Transverse colon (tissue), 4 donors: ENCODE measurements around the gene ATF6. TPM values are rescaled to one million over a fixed set of nuclear protein-coding genes. Genes with fewer than 3 reads are reported as not detected.

Experiments used
- DNase-seq: peaks from one replicate; pipeline ENCODE4 v3.0.0-alpha.2; 2019
- H3K27ac ChIP-seq, 4 donors: fragments of 200-600 bp; sonication (generic); 2 replicates each; pipeline ENCODE4 v1.5.1; 2016 to 2018; ENCODE audit warnings: inconsistent platforms in 4 of 4
- H3K27me3 ChIP-seq: fragments of 200-600 bp; sonication (generic); 2 replicates; pipeline ENCODE4 v1.5.1; 2017; ENCODE audit warnings: inconsistent platforms
- H3K36me3 ChIP-seq, 4 donors: fragments of 200-600 bp; sonication (generic); 2 replicates each; pipeline ENCODE4 v1.5.1; 2017 to 2019; ENCODE audit warnings: inconsistent platforms in 4 of 4
- H3K4me1 ChIP-seq, 4 donors: fragments of 200-600 bp; sonication (generic); 2 replicates each; pipeline ENCODE4 v1.5.1; 2017 to 2020; ENCODE audit warnings: inconsistent platforms in 4 of 4
- H3K4me3 ChIP-seq, 4 donors: fragments of 200-600 bp; sonication (generic); 1 replicate in 1 of 4; 2 replicates in 3 of 4; pipeline versions ENCODE4 v1.5.1 to v1.6.1; 2017 to 2019; ENCODE audit warnings: inconsistent platforms in 4 of 4
- H3K9me3 ChIP-seq, 2 donors: fragments of 200-600 bp; sonication (generic); 2 replicates each; pipeline ENCODE4 v1.5.1; 2017 to 2019; ENCODE audit warnings: inconsistent platforms in 2 of 2
- CTCF ChIP-seq, 5 experiments: fragments of 200-600 bp in 3 of 5; fragments of 450-650 bp in 2 of 5; sonication (generic) in 3 of 5; IDR thresholded peaks; 1 replicate in 2 of 5; 2 replicates in 3 of 5; pipeline ENCODE4 v1.5.1; 2016 to 2017; ENCODE audit warnings: antibody characterized with exemption in 5 of 5, inconsistent platforms in 3 of 5, mild to moderate bottlenecking in 2 of 5, moderate library complexity in 1 of 5
- EP300 ChIP-seq: sonication (generic); formaldehyde crosslinking; IDR thresholded peaks from one replicate; pipeline ENCODE4 v1.6.1; 2017; ENCODE audit warnings: antibody characterized with exemption, low read depth
- POLR2A ChIP-seq: fragments of 450-650 bp; IDR thresholded peaks from one replicate; pipeline ENCODE4 v1.6.1; 2016; ENCODE audit warnings: antibody characterized with exemption, mild to moderate bottlenecking, moderate library complexity
- POLR2AphosphoS5 ChIP-seq, 3 donors: sonication (generic); formaldehyde crosslinking; IDR thresholded peaks; one replicate each; pipeline ENCODE4 v1.6.1; 2016; ENCODE audit warnings: antibody characterized with exemption in 3 of 3
- WGBS, 2 donors: methylation state at CpG; one replicate each; pipeline ENCODE4 v1.1.5; 2018; ENCODE audit warnings: low coverage in 1 of 2; 5-methylcytosine and 5-hydroxymethylcytosine counted together
- in situ Hi-C, 4 donors: fragments of 200-750 bp; cut with MboI; loops; one replicate each; pipeline versions ENCODE4 v1.15.0 to v1.15.1; 2017; ENCODE audit warnings: low sequenced_read_pairs in 3 of 4, low pct_ligation_motif_present in 1 of 4, low pct_unique_long_range_greater_than_20kb in 1 of 4
- intact Hi-C: fragments of 100-400 bp; cut with DNase I; formaldehyde crosslinking; loops from one replicate; pipeline ENCODE4 v1.15.1; 2023; ENCODE audit warnings: low total_unique reads
- total RNA-seq, 4 donors: library from RNA; depleted of rRNA; stranded (reverse); fragments of >200 nt; gene quantifications; one replicate each; pipeline ENCODE4 v1.1.0, GENCODE V29; 2016

The ATF6 gene
- total RNA-seq, 4 donors from 2014 or later: 10.8 to 45.8 (median 23.0) TPM

GRCh38 chr1:161720422-161720821 is 45.7 kb upstream of the ATF6 start:
- 88 to 94% methylated on average over 1 of the region's 1 CpG for WGBS, 2 donors
- peaks cover 36% of the 10 kb centered on the region for H3K27me3 ChIP-seq
- in situ Hi-C loops (no loop called here), intact Hi-C loops (no loop called here)
- peaks cover 0 to 1% (median 1%) of the 10 kb centered on the region in 4 donors for H3K4me1 ChIP-seq
- no peak overlapping the region for H3K4me3 ChIP-seq
- no peaks in the 10 kb centered on the region for H3K36me3 ChIP-seq
- H3K9me3 ChIP-seq: no peaks in the 10 kb centered on the region
- TF ChIP-seq POLR2AphosphoS5 (IDR thresholded peaks at IDR 0.05) (no peak), POLR2A (no peak), CTCF (IDR thresholded peaks at IDR 0.05) (no peak), EP300 (no peak)
- DNase-seq: no peak
- H3K27ac ChIP-seq: no peak overlapping the region

GRCh38 chr1:161720956-161721737 is 45.0 kb upstream of the ATF6 start, which contains the start of gene FCRLB:
TSS of gene FCRLB (plus strand) at chr1:161721544. CDS start at chr1:161722673, 1,129 bp downstream.
- H3K27me3 ChIP-seq: peaks cover 36% of the 10 kb centered on the region
- DNase-seq: no peak
- H3K36me3 ChIP-seq: no peaks in the 10 kb centered on the region
- H3K4me3 ChIP-seq: no peak within 1 kb of the TSS
- intact Hi-C loops: no loop called here
- in situ Hi-C loops: no loop called here
- peaks cover 0 to 8% (median 7%) of the 10 kb centered on the region in 4 donors for H3K4me1 ChIP-seq
- 43 to 59% methylated on average over 1 to 4 of the region's 4 CpGs for WGBS, 2 donors
- H3K9me3 ChIP-seq: no peaks in the 10 kb centered on the region
- H3K27ac ChIP-seq: no peak within 1 kb of the TSS
- TF ChIP-seq POLR2A: no peak
- TF ChIP-seq EP300: no peak
- no peak for TF ChIP-seq POLR2AphosphoS5 (IDR thresholded peaks at IDR 0.05)
- TF ChIP-seq CTCF (IDR thresholded peaks at IDR 0.05): no peak

- Histone ChIP-seq H3K4me1 (peaks cover 0 to 15% (median 9%) of the 10 kb centered on the region in 4 donors), H3K36me3 (no peaks in the 10 kb centered on the region), H3K27me3 (peaks cover 39% of the 10 kb centered on the region), H3K4me3 (no peak overlapping the region), H3K27ac (no peak overlapping the region), H3K9me3 (no peaks in the 10 kb centered on the region)
- DNase-seq: no peak
- TF ChIP-seq CTCF (IDR thresholded peaks at IDR 0.05) (no peak), POLR2AphosphoS5 (IDR thresholded peaks at IDR 0.05) (no peak), POLR2A (no peak), EP300 (no peak)
- in situ Hi-C loops (no loop called here), intact Hi-C loops (no loop called here)
- WGBS, 2 donors: 52 to 62% methylated on average over 5 to 8 of the region's 8 CpGs
These were observed 44.3 kb upstream of the ATF6 start for GRCh38 chr1:161721738-161722343.

GRCh38 chr1:161722406-161722805 is 43.7 kb upstream of the ATF6 start:
- WGBS, 2 donors: 100% methylated on average over 1 of the region's 1 CpG; no CpG with 5 or more reads in 1 of the 2 donors
- Histone ChIP-seq H3K4me1 (peaks cover 0 to 20% (median 11%) of the 10 kb centered on the region in 4 donors), H3K9me3 (no peaks in the 10 kb centered on the region), H3K36me3 (no peaks in the 10 kb centered on the region), H3K27ac (no peak overlapping the region), H3K4me3 (no peak overlapping the region), H3K27me3 (peaks cover 39% of the 10 kb centered on the region)
- no peak for DNase-seq
- intact Hi-C loops (no loop called here), in situ Hi-C loops (no loop called here)
- no peak for TF ChIP-seq POLR2AphosphoS5 (IDR thresholded peaks at IDR 0.05)
